ENCODE measurements around the gene CENPB.

GRCh38 chr20:3812975-3813847, 26.7 kb upstream of the CENPB start:
- no peak for TF ChIP-seq EP300 (IDR thresholded peaks at IDR 0.05)
- TF ChIP-seq CTCF (IDR thresholded peaks at IDR 0.05) = no peak
